ENCODE results near the gene TOR4A.
A peak's percentile ranks its signal among the peaks of the same experiment; 100 is the strongest.
"Not testable (repeated sequence)": the region's sequence is repeated elsewhere in the genome, so short reads cannot be mapped to it uniquely, and the experiment has no call there.

Gene TOR4A

GRCh38 chr9:137325124-137325523 is 47.6 kb downstream of the TOR4A start:
- H3K4me1 Mint-ChIP-seq = peaks cover 18% of the 10 kb centered on the region
- H3K27me3 Mint-ChIP-seq = peaks cover 9% of the 10 kb centered on the region
- DNase-seq (no peak), ATAC-seq (no peak)
- peak overlapping the region; percentile 26 for H3K27ac Mint-ChIP-seq
- peaks cover 6% of the 10 kb centered on the region for H3K9me3 Mint-ChIP-seq
- H3K36me3 Mint-ChIP-seq (ENCODE audit: low read depth) = no peaks in the 10 kb centered on the region
- no peak overlapping the region for H3K4me3 Mint-ChIP-seq

DNA sequence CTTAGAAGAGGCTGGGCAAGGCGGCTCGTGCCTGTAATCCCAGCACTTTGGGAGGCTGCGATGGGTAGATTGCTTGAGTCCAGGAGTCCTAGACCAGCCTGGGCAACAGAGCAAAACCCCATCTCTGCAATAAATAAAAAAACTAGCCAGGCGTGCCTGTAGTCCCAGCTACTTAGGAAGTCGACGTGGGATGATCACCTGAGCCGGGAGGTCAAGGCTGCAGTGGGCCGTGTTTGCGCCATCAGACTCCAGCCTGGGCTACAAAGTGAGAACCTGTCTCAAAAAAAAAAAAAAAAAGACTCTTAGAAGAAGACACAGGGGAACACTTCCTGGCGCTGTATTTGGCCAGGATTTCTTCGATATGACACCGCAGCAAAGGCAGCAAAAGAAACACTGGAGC is 48.3 kb downstream of the TOR4A start:
- no peaks in the 10 kb centered on the region for H3K36me3 Mint-ChIP-seq (ENCODE audit: low read depth)
- no peak overlapping the region for H3K27ac Mint-ChIP-seq
- H3K9me3 Mint-ChIP-seq = peaks cover 6% of the 10 kb centered on the region
- ATAC-seq (no peak), DNase-seq (no peak)
- H3K4me3 Mint-ChIP-seq = no peak overlapping the region
- H3K4me1 Mint-ChIP-seq = peaks cover 15% of the 10 kb centered on the region
- peaks cover 9% of the 10 kb centered on the region for H3K27me3 Mint-ChIP-seq

DNA sequence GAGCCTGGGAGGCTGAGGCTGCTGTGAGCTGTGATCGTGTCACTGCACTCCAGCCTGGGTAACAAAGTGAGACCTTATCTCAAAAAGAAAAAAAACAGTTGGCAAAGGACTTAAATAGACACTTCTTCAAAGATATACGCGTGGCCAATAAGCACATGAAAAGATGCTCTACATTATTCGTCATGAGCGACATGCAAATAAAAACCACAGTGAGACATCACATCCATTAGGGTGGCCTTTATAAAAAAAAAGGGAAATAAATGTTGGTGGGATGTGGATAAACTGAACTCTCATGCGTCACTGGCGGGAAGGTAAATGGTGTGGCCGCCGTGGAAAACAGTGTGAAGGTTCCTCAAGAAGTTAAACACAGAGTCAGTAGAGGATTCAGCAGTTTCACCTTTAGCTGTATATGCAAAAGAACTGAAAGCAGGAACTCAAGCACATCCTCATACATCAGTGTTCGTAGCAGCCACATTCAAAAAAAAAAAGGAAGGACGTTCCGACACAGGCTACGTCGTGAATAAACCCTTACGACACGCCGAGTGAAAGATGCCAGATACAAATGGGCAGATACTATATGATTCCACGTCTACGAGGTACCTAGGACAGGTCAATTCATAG is 49.0 kb downstream of the TOR4A start:
- Mint-ChIP-seq H3K4me1 (peaks cover 15% of the 10 kb centered on the region), H3K27me3 (peaks cover 9% of the 10 kb centered on the region), H3K27ac (peak overlapping the region; percentile 77), H3K9me3 (peaks cover 6% of the 10 kb centered on the region), H3K36me3 (ENCODE audit: low read depth) (no peaks in the 10 kb centered on the region), H3K4me3 (peak overlapping the region; percentile 61)
- peak; percentile 80 for ATAC-seq
- no peak for DNase-seq

DNA sequence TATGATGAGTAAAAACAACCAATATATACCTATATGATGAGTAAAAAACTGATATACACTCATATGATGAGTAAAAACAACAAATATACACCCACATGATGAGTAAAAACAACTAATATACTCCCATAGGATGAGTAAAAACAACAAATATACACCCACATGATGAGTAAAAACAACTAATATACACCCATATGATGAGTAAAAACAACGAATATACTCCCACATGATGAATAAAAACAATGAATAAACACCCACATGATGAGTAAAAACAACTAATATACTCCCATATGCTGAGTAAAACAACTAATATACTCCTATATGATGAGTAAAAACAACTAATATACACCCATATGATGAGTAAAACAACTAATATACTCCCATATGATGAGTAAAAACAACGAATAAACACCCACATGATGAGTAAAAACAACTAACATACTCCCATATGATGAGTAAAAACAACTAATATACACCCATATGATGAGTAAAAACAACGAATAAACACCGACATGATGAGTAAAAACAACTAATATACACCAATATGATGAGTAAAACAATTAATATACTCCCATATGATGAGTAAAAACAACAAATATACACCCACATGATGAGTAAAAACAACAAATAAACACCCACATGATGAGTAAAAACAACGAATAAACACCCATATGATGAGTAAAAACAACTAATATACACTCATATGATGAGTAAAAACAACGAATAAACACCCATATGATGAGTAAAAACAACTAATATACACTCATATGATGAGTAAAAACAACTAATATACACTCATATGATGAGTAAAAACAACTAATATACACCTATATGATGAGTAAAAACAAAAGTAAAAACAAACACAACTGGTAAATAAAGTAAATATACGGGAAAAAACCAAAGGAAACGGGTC is 50.4 kb downstream of the TOR4A start:
- H3K4me1 Mint-ChIP-seq = peaks cover 15% of the 10 kb centered on the region
- not testable (repeated sequence) for H3K9me3 Mint-ChIP-seq; H3K4me3 Mint-ChIP-seq; ATAC-seq; H3K27ac Mint-ChIP-seq; H3K36me3 Mint-ChIP-seq (ENCODE audit: low read depth); DNase-seq; H3K27me3 Mint-ChIP-seq

GRCh38 chr9:137329590-137329989 is 52.1 kb downstream of the TOR4A start:
- ATAC-seq; H3K36me3 Mint-ChIP-seq (ENCODE audit: low read depth); H3K27me3 Mint-ChIP-seq; H3K9me3 Mint-ChIP-seq; H3K27ac Mint-ChIP-seq; DNase-seq; H3K4me3 Mint-ChIP-seq: not testable (repeated sequence)
- H3K4me1 Mint-ChIP-seq = peaks cover 15% of the 10 kb centered on the region

- ATAC-seq (no peak), DNase-seq (no peak)
- H3K36me3 Mint-ChIP-seq (ENCODE audit: low read depth) = no peaks in the 10 kb centered on the region
- no peak overlapping the region for H3K4me3 Mint-ChIP-seq
- peaks cover 7% of the 10 kb centered on the region for H3K9me3 Mint-ChIP-seq
- no peak overlapping the region for H3K27ac Mint-ChIP-seq
- peaks cover 12% of the 10 kb centered on the region for H3K4me1 Mint-ChIP-seq
- H3K27me3 Mint-ChIP-seq = peaks cover 9% of the 10 kb centered on the region
Observed at GRCh38 chr9:137330689-137331088, 53.2 kb downstream of the TOR4A start.

DNA sequence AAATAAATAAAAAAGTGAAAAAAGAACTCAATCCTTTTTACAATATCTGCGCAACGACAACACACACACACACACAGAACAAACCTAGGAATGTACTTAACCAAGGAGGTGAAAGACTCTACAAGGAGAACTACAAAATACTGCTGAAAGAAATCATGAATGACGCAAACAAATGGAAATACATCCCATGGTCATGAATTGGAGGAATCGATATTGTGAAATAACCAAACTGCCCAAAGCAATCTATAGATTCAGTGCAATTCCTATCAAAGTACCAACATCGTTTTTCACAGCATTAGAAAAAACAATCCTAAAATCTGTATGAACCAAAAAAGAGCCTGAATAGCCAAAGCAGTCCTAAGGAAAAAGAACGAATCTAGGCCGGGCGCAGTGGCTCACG is 54.4 kb downstream of the TOR4A start:
- no peak overlapping the region for H3K27ac Mint-ChIP-seq
- H3K27me3 Mint-ChIP-seq = peaks cover 4% of the 10 kb centered on the region
- no peak overlapping the region for H3K4me3 Mint-ChIP-seq
- H3K36me3 Mint-ChIP-seq (ENCODE audit: low read depth) = peaks cover 4% of the 10 kb centered on the region
- peaks cover 1% of the 10 kb centered on the region for H3K4me1 Mint-ChIP-seq
- ATAC-seq = no peak
- H3K9me3 Mint-ChIP-seq = peaks cover 15% of the 10 kb centered on the region
- DNase-seq = no peak

All from activated naive CD8-positive, alpha-beta T cell treated with anti-CD3 and anti-CD28 coated beads, Interleukin-2, amount 50 U/mL, for 24 hours (primary cell).